ENCODE measurements around the gene EXOC1L. TPM values are rescaled to one million over a fixed set of nuclear protein-coding genes. Genes with fewer than 3 reads are reported as not detected.

EXOC1L gene
- total RNA-seq, 1 donor from 2014 or later: not detected

DNA sequence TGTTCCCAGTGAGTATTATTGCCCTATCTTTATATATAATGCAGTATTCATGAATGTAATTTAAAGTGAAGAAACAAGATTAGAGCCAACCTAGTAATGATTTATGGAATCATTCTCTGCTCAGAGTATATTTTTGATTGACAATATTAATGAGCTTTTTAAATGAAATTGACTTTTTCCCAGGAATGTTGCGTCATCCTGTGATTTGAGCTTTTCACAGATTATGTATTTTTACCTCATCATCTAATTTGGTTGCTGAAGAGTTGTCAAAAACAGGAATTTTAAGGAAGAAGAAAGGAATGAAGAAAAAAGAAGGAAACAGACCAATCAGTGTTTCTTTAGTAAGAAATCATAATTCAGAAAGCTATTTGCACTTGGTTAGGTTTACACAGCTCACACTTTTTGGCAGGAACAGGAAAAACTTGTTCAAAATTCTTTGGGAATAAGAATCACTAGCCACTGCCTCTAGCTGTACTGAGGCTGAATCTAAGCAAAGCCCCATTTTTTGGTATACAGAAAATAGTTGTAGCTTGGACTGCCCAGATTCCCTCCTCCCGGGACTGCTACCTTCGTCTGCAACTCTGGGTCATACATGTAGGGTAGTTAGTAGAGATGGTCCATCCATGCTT is 61.2 kb downstream of the EXOC1L start:
- Mint-ChIP-seq H3K4me1 (ENCODE audit: unreplicated experiment) (no peaks in the 10 kb centered on the region), H3K27me3 (no peaks in the 10 kb centered on the region), H3K27ac (peak overlapping the region; percentile 62), H3K4me3 (no peak overlapping the region), H3K9me3 (no peaks in the 10 kb centered on the region), H3K36me3 (peaks cover 30% of the 10 kb centered on the region)
- no peak for DNase-seq (ENCODE audit: extremely low spot score, unreplicated experiment)
- TF ChIP-seq, protein P1, sequence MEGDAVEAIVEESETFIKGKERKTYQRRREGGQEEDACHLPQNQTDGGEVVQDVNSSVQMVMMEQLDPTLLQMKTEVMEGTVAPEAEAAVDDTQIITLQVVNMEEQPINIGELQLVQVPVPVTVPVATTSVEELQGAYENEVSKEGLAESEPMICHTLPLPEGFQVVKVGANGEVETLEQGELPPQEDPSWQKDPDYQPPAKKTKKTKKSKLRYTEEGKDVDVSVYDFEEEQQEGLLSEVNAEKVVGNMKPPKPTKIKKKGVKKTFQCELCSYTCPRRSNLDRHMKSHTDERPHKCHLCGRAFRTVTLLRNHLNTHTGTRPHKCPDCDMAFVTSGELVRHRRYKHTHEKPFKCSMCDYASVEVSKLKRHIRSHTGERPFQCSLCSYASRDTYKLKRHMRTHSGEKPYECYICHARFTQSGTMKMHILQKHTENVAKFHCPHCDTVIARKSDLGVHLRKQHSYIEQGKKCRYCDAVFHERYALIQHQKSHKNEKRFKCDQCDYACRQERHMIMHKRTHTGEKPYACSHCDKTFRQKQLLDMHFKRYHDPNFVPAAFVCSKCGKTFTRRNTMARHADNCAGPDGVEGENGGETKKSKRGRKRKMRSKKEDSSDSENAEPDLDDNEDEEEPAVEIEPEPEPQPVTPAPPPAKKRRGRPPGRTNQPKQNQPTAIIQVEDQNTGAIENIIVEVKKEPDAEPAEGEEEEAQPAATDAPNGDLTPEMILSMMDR (conservative IDR thresholded peaks at IDR 0.05): no peak

DNA sequence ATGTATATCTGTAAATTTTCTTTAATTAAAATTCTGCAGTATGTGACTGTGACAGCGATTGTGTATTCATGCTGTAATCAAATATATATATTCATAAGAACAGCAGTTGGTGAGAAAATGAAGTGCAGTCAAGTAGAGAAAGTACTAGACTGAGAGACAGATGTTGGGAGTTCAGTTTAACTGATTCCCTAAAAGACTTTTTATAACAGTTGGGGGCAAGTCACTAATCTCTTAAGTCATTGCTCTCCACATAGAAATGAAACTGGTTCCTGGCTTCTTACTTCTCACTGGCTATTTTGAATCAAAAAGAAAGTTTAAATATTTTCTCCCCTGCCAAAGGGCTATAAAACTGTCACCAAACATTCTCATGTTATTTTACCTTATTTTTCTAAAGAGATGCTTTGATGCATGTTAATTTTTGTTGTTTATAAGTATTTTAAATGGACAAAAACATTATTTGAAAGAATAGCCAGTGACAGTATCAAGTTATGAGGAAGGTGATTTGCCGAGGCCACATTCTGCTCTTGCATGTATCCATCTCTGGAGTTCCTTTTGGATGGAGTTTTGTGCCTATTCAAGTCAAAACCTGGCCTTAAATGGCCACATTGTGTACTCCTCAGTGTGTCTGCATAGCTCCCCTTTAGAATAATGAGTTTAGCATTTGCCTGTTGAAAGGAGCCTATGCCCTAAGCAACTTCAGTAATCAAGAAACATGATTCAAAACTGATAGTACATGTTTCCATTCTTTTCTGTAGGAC is 64.7 kb downstream of the EXOC1L start:
- H3K36me3 Mint-ChIP-seq: peaks cover 22% of the 10 kb centered on the region
- TF ChIP-seq, protein P1 (conservative IDR thresholded peaks at IDR 0.05): no peak
- no peaks in the 10 kb centered on the region for H3K4me1 Mint-ChIP-seq (ENCODE audit: unreplicated experiment)
- H3K27me3 Mint-ChIP-seq: no peaks in the 10 kb centered on the region
- H3K4me3 Mint-ChIP-seq: no peak overlapping the region
- no peak overlapping the region for H3K27ac Mint-ChIP-seq
- DNase-seq (ENCODE audit: extremely low spot score, unreplicated experiment): no peak
- H3K9me3 Mint-ChIP-seq: no peaks in the 10 kb centered on the region

DNA sequence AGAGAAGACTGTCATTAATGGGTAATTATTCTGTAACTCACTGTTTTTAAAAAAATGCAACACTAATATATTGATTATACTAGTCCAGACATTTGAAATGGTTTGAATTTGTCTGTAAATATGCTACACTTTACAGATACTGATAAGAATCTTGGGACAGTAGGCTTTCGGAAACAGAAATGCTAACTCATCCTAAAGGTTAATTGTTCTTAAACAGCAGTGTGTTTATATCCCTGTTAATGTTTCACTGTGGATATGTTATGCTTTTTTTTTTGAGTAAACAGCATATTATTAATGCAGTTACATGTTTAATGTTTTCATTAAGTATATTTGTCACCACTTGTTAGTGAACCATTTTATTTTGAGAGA is 65.2 kb downstream of the EXOC1L start:
- Mint-ChIP-seq H3K27ac (no peak overlapping the region), H3K4me3 (no peak overlapping the region), H3K4me1 (ENCODE audit: unreplicated experiment) (no peaks in the 10 kb centered on the region), H3K9me3 (no peaks in the 10 kb centered on the region), H3K36me3 (peaks cover 21% of the 10 kb centered on the region), H3K27me3 (no peaks in the 10 kb centered on the region)
- TF ChIP-seq, protein P1 (conservative IDR thresholded peaks at IDR 0.05): no peak
- no peak for DNase-seq (ENCODE audit: extremely low spot score, unreplicated experiment)

Other genes with a start within 250 kb of the EXOC1L start
- gene PDCL2, start 227.5 kb upstream of the EXOC1L start, total RNA-seq (ENCODE audit: low replicate concordance): not detected in 2 replicates
- gene NMU, start 183.5 kb upstream of the EXOC1L start, total RNA-seq (ENCODE audit: low replicate concordance): 7.5 and 19.4 TPM in 2 replicates
- gene EXOC1, start 33.9 kb downstream of the EXOC1L start, total RNA-seq (ENCODE audit: low replicate concordance): 25.6 and 29.0 TPM in 2 replicates
- gene CEP135, start 129.2 kb downstream of the EXOC1L start, total RNA-seq (ENCODE audit: low replicate concordance): 6.7 and 16.8 TPM in 2 replicates